ENCODE measurements around the gene OR10S1. TPM values are rescaled to one million over a fixed set of nuclear protein-coding genes. Genes with fewer than 3 reads are reported as not detected.
"Not testable (repeated sequence)": the region's sequence is repeated elsewhere in the genome, so short reads cannot be mapped to it uniquely, and the experiment has no call there.

OR10S1 gene
- not detected in 2 replicates for total RNA-seq

GRCh38 chr11:123977731-123978347 is at the start of gene OR10S1:
Gene OR10S1, minus strand, starts transcription at chr11:123977781. Its CDS starts 117 bp downstream, at chr11:123977664.
- Mint-ChIP-seq H3K4me1 (no peaks in the 10 kb centered on the region), H3K36me3 (ENCODE audit: low read depth) (no peaks in the 10 kb centered on the region), H3K27ac (no peak within 1 kb of the TSS), H3K27me3 (no peaks in the 10 kb centered on the region), H3K9me3 (peaks cover 5% of the 10 kb centered on the region), H3K4me3 (no peak within 1 kb of the TSS)
- TF ChIP-seq, protein P1, sequence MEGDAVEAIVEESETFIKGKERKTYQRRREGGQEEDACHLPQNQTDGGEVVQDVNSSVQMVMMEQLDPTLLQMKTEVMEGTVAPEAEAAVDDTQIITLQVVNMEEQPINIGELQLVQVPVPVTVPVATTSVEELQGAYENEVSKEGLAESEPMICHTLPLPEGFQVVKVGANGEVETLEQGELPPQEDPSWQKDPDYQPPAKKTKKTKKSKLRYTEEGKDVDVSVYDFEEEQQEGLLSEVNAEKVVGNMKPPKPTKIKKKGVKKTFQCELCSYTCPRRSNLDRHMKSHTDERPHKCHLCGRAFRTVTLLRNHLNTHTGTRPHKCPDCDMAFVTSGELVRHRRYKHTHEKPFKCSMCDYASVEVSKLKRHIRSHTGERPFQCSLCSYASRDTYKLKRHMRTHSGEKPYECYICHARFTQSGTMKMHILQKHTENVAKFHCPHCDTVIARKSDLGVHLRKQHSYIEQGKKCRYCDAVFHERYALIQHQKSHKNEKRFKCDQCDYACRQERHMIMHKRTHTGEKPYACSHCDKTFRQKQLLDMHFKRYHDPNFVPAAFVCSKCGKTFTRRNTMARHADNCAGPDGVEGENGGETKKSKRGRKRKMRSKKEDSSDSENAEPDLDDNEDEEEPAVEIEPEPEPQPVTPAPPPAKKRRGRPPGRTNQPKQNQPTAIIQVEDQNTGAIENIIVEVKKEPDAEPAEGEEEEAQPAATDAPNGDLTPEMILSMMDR (IDR thresholded peaks at IDR 0.05) = no peak
- ATAC-seq (ENCODE audit: low read depth) = no peak
- no peak for DNase-seq
- intact Hi-C loops (cut with micrococcal nuclease) = no loop called here
- POLR2A ChIA-PET = no interaction called here
- CTCF ChIA-PET = no interaction called here

- no peak within 1 kb of the TSS for H3K27ac Mint-ChIP-seq
- ChIA-PET CTCF (no interaction called here), POLR2A (no interaction called here)
- no peak for DNase-seq
- H3K36me3 Mint-ChIP-seq (ENCODE audit: low read depth) = no peaks in the 10 kb centered on the region
- H3K4me3 Mint-ChIP-seq = no peak within 1 kb of the TSS
- no peak for ATAC-seq (ENCODE audit: low read depth)
- no peaks in the 10 kb centered on the region for H3K9me3 Mint-ChIP-seq
- no peaks in the 10 kb centered on the region for H3K27me3 Mint-ChIP-seq
- TF ChIP-seq, protein P1 (IDR thresholded peaks at IDR 0.05) = no peak
- no peaks in the 10 kb centered on the region for H3K4me1 Mint-ChIP-seq
- intact Hi-C loops (cut with micrococcal nuclease) = no loop called here
Measured at GRCh38 chr11:124026498-124026897, 48.9 kb upstream of the OR10S1 start, which contains the start of gene OR10G8. Gene OR10G8, plus strand, starts transcription at chr11:124026798. Its CDS starts 2,825 bp downstream, at chr11:124029623.

DNA sequence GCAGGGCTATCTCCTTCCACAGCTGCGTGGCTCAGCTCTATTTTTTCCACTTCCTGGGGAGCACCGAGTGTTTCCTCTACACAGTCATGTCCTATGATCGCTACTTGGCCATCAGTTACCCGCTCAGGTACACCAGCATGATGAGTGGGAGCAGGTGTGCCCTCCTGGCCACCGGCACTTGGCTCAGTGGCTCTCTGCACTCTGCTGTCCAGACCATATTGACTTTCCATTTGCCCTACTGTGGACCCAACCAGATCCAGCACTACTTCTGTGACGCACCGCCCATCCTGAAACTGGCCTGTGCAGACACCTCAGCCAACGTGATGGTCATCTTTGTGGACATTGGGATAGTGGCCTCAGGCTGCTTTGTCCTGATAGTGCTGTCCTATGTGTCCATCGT is 38.3 kb upstream of the OR10S1 start:
- H3K27ac Mint-ChIP-seq; POLR2A ChIA-PET; H3K4me1 Mint-ChIP-seq; ATAC-seq (ENCODE audit: low read depth); CTCF ChIA-PET; H3K9me3 Mint-ChIP-seq; H3K36me3 Mint-ChIP-seq (ENCODE audit: low read depth); H3K4me3 Mint-ChIP-seq; H3K27me3 Mint-ChIP-seq; intact Hi-C loops (cut with micrococcal nuclease); DNase-seq: not testable (repeated sequence)

DNA sequence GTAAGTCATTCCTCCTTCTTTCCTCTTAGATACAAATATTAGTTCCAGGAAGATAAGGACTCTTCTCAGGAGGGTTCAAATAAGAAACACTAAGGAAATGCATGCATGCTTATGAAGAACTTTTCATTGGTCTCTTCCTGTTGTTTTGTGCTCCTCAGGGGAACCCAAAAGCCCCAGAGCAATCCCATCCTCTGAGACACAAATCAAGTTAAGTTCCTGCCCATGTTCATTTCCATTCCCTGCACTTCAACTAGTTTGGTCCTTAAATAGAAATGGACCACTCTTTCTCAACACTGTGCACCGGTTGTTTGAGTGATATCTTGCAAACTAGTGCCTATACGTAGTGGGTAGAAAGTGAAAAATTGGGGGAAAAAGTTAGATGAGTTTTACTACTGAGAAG is 35.1 kb upstream of the OR10S1 start, which contains the start of gene OR10G4:
Gene OR10G4, plus strand, starts transcription at position 301 of the 400 bp plus-strand sequence. CDS start 2,578 bp downstream, outside the sequence.
- H3K4me3 Mint-ChIP-seq = no peak within 1 kb of the TSS
- ATAC-seq (ENCODE audit: low read depth) (no peak), DNase-seq (no peak)
- ChIA-PET CTCF (no interaction called here), POLR2A (no interaction called here)
- TF ChIP-seq, protein P1 (IDR thresholded peaks at IDR 0.05) = no peak
- no peaks in the 10 kb centered on the region for H3K27me3 Mint-ChIP-seq
- H3K36me3 Mint-ChIP-seq (ENCODE audit: low read depth) = no peaks in the 10 kb centered on the region
- H3K9me3 Mint-ChIP-seq = no peaks in the 10 kb centered on the region
- no peaks in the 10 kb centered on the region for H3K4me1 Mint-ChIP-seq
- no peak within 1 kb of the TSS for H3K27ac Mint-ChIP-seq
- intact Hi-C loops (cut with micrococcal nuclease) = no loop called here

DNA sequence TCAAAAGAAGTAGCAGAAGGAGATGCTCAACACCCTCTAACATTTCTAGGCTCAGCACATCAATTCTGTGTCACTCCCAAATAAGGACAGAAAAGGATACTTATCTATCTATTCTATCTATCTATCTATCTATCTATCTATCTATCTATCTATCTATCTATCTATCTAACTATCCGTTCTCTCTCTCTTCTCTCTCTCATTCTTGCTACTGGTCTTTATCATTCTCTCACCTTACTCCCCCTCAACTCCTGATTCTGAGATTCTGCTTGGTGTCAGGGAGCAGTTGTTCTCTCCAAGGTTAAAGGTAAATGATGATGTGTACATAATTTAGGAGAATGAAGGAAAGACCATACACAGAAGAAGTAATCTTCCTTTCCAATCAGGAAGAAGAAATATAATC is 17.5 kb upstream of the OR10S1 start, which contains the start of gene OR10G6:
Gene OR10G6, minus strand, starts transcription at position 43 of the 400 bp plus-strand sequence. Its CDS starts 0 bp downstream, at position 43.
- H3K27ac Mint-ChIP-seq = no peak within 1 kb of the TSS
- DNase-seq (no peak), ATAC-seq (ENCODE audit: low read depth) (no peak)
- no peak within 1 kb of the TSS for H3K4me3 Mint-ChIP-seq
- no peaks in the 10 kb centered on the region for H3K4me1 Mint-ChIP-seq
- ChIA-PET POLR2A (no interaction called here), CTCF (no interaction called here)
- H3K27me3 Mint-ChIP-seq = no peaks in the 10 kb centered on the region
- H3K36me3 Mint-ChIP-seq (ENCODE audit: low read depth) = no peaks in the 10 kb centered on the region
- intact Hi-C loops (cut with micrococcal nuclease) = no loop called here
- TF ChIP-seq, protein P1 (IDR thresholded peaks at IDR 0.05) = no peak
- H3K9me3 Mint-ChIP-seq = no peaks in the 10 kb centered on the region

All from activated B cell treated with CpG ODN at 0.5 μM for 24 hours (primary cell).